Hematopoietic multipotent progenitor cell treated with erythropoietin and hydrocortisone succinate and interleukin-3 and kit ligand, for 17 days (in vitro differentiated cells): ENCODE measurements around the gene EOGT.

Source experiments
- DNase-seq: peaks from one replicate; pipeline ENCODE4 v3.0.0-alpha.2; 2015; ENCODE audit warnings: low spot score

The EOGT gene

GRCh38 chr3:69009559-69010410, 3.7 kb downstream of the EOGT start:
- no peak for DNase-seq

GRCh38 chr3:69008980-69009379, 4.5 kb downstream of the EOGT start:
- DNase-seq, result no peak

GRCh38 chr3:69005791-69006482, 7.5 kb downstream of the EOGT start:
- no peak for DNase-seq

GRCh38 chr3:69005071-69005790, 8.3 kb downstream of the EOGT start:
- DNase-seq, result no peak

- no peak for DNase-seq
Measured at GRCh38 chr3:69004138-69004537, 9.3 kb downstream of the EOGT start.

GRCh38 chr3:68999605-69000004, 13.9 kb downstream of the EOGT start:
- no peak for DNase-seq

GRCh38 chr3:68999158-68999557, 14.3 kb downstream of the EOGT start:
- no peak for DNase-seq

- DNase-seq, result no peak
Measured at GRCh38 chr3:68997887-68998286, 15.6 kb downstream of the EOGT start.

GRCh38 chr3:68996356-68996995, 17.0 kb downstream of the EOGT start:
- no peak for DNase-seq

- DNase-seq, result no peak
Measured at GRCh38 chr3:68988740-68989139, 24.7 kb downstream of the EOGT start.

GRCh38 chr3:68987322-68987721, 26.2 kb downstream of the EOGT start:
- DNase-seq, result no peak

GRCh38 chr3:68986496-68987208, 26.8 kb downstream of the EOGT start:
- no peak for DNase-seq

GRCh38 chr3:68985146-68985790, 28.2 kb downstream of the EOGT start:
- no peak for DNase-seq

GRCh38 chr3:68984011-68984530, 29.4 kb downstream of the EOGT start:
- DNase-seq, result no peak

GRCh38 chr3:68977486-68978167, 35.9 kb downstream of the EOGT start:
- DNase-seq, result peak; percentile 45

GRCh38 chr3:68974711-68975110, 38.8 kb downstream of the EOGT start:
- no peak for DNase-seq

GRCh38 chr3:68973639-68974038, 39.8 kb downstream of the EOGT start:
- DNase-seq, result no peak

GRCh38 chr3:68972358-68972979, 41.0 kb downstream of the EOGT start:
- peak; percentile 42 for DNase-seq

GRCh38 chr3:68964694-68965093, 48.8 kb downstream of the EOGT start:
- DNase-seq, result no peak

GRCh38 chr3:68963891-68964290, 49.6 kb downstream of the EOGT start:
- no peak for DNase-seq
